ENCODE measurements around the gene GRIN1. TPM values are rescaled to one million over a fixed set of nuclear protein-coding genes. Genes with fewer than 3 reads are reported as not detected.

The GRIN1 gene
- total RNA-seq, 1 experiment from 2014 or later = 0.52 TPM

- intact Hi-C loops (cut with micrococcal nuclease; ENCODE audit: unreplicated experiment) = no loop called here
- Histone ChIP-seq H3K4me3 (ENCODE audit: low read depth, low read length, poor library complexity, severe bottlenecking) (no peak overlapping the region), H3K36me3 (ENCODE audit: insufficient read depth, low read length, poor library complexity, severe bottlenecking) (peaks cover 36% of the 10 kb centered on the region), H3K27ac (ENCODE audit: low read depth, low read length, poor library complexity, severe bottlenecking) (no peak overlapping the region), H3K9me3 (ENCODE audit: low read depth, low read length, poor library complexity, severe bottlenecking) (no peaks in the 10 kb centered on the region), H3K27me3 (replicated peaks; ENCODE audit: insufficient read depth, low read depth, low read length, poor library complexity) (no peaks in the 10 kb centered on the region), H3K4me1 (ENCODE audit: insufficient read depth, low read length, poor library complexity, severe bottlenecking) (no peaks in the 10 kb centered on the region)
- no peak for TF ChIP-seq EZH2 (IDR thresholded peaks at IDR 0.05; ENCODE audit: borderline replicate concordance, low read depth, low read length, poor library complexity, severe bottlenecking)
- TF ChIP-seq, protein P1, sequence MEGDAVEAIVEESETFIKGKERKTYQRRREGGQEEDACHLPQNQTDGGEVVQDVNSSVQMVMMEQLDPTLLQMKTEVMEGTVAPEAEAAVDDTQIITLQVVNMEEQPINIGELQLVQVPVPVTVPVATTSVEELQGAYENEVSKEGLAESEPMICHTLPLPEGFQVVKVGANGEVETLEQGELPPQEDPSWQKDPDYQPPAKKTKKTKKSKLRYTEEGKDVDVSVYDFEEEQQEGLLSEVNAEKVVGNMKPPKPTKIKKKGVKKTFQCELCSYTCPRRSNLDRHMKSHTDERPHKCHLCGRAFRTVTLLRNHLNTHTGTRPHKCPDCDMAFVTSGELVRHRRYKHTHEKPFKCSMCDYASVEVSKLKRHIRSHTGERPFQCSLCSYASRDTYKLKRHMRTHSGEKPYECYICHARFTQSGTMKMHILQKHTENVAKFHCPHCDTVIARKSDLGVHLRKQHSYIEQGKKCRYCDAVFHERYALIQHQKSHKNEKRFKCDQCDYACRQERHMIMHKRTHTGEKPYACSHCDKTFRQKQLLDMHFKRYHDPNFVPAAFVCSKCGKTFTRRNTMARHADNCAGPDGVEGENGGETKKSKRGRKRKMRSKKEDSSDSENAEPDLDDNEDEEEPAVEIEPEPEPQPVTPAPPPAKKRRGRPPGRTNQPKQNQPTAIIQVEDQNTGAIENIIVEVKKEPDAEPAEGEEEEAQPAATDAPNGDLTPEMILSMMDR (conservative IDR thresholded peaks at IDR 0.05; ENCODE audit: low read depth, low read length) = no peak
- POLR2A ChIA-PET (ENCODE audit: low non-redundant PET) = no interaction called here
- CTCF ChIA-PET = no interaction called here
- no TSS peak for BruUV-seq (replicated peaks)
- no peak for DNase-seq (ENCODE audit: low spot score)
These were observed 29.5 kb upstream of the GRIN1 start for GRCh38 chr9:137109250-137110146.

- H3K27ac ChIP-seq (ENCODE audit: low read depth, low read length, poor library complexity, severe bottlenecking) = no peak overlapping the region
- peaks cover 36% of the 10 kb centered on the region for H3K36me3 ChIP-seq (ENCODE audit: insufficient read depth, low read length, poor library complexity, severe bottlenecking)
- H3K4me1 ChIP-seq (ENCODE audit: insufficient read depth, low read length, poor library complexity, severe bottlenecking) = peaks cover 7% of the 10 kb centered on the region
- no TSS peak for BruUV-seq (replicated peaks)
- POLR2A ChIA-PET (ENCODE audit: low non-redundant PET) = no interaction called here
- H3K4me3 ChIP-seq (ENCODE audit: low read depth, low read length, poor library complexity, severe bottlenecking) = no peak overlapping the region
- CTCF ChIA-PET = no interaction called here
- TF ChIP-seq, protein P1 (conservative IDR thresholded peaks at IDR 0.05; ENCODE audit: low read depth, low read length) = no peak
- no peak for TF ChIP-seq EZH2 (IDR thresholded peaks at IDR 0.05; ENCODE audit: borderline replicate concordance, low read depth, low read length, poor library complexity, severe bottlenecking)
- H3K27me3 ChIP-seq (replicated peaks; ENCODE audit: insufficient read depth, low read depth, low read length, poor library complexity) = no peaks in the 10 kb centered on the region
- no peak for DNase-seq (ENCODE audit: low spot score)
- intact Hi-C loops (cut with micrococcal nuclease; ENCODE audit: unreplicated experiment) = no loop called here
- no peaks in the 10 kb centered on the region for H3K9me3 ChIP-seq (ENCODE audit: low read depth, low read length, poor library complexity, severe bottlenecking)
These were observed 28.6 kb upstream of the GRIN1 start for GRCh38 chr9:137110147-137110910.

DNA sequence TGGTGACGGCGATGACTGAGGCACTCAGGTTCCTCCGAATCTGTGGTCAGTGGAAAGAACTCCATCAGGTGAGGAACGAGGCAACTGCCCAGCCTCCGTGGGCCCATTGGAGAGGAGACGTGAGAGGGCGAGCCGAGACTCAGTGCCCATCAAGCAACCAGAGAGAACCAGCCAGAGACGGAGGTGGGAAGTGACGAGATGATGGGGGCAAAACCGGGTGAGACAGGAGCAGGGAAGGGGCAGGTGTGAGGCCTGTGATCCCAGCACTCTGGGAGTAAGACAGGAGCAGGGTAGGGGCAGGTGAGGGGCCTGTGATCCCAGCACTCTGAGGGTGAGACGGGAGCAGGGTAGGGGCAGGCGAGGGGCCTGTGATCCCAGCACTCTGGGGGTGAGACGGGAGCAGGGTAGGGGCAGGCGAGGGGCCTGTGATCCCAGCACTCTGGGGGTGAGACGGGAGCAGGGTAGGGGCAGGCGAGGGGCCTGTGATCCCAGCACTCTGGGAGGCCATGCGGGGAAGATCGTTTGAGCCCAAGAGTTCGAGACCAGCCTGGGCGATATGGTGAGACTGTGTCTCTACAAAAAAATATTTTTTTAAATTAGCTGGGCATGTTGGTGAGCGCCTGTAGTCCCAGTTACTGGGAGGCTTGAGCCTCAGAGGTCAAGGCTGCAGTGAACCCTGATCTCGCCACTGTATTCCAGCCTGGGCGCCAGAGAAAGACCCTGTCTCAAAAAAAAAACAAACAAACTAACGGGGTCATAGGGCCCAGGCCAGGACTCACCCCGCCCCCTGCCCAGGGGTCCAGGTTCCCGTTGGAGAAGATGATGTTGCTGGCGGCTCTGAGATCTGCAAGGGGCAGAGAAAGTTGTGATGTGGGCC, 27.8 kb upstream of the GRIN1 start:
- peaks cover 36% of the 10 kb centered on the region for H3K36me3 ChIP-seq (ENCODE audit: insufficient read depth, low read length, poor library complexity, severe bottlenecking)

More for the DNA sequence above, 27.8 kb upstream of the GRIN1 start:
- TF ChIP-seq EZH2 (IDR thresholded peaks at IDR 0.05; ENCODE audit: borderline replicate concordance, low read depth, low read length, poor library complexity, severe bottlenecking) = no peak
- TF ChIP-seq, protein P1 (conservative IDR thresholded peaks at IDR 0.05; ENCODE audit: low read depth, low read length) = no peak
- peaks cover 7% of the 10 kb centered on the region for H3K4me1 ChIP-seq (ENCODE audit: insufficient read depth, low read length, poor library complexity, severe bottlenecking)
- no peak overlapping the region for H3K27ac ChIP-seq (ENCODE audit: low read depth, low read length, poor library complexity, severe bottlenecking)
- no peaks in the 10 kb centered on the region for H3K9me3 ChIP-seq (ENCODE audit: low read depth, low read length, poor library complexity, severe bottlenecking)
- POLR2A ChIA-PET (ENCODE audit: low non-redundant PET) = no interaction called here
- no peak for DNase-seq (ENCODE audit: low spot score)
- no peak overlapping the region for H3K4me3 ChIP-seq (ENCODE audit: low read depth, low read length, poor library complexity, severe bottlenecking)
- no TSS peak for BruUV-seq (replicated peaks)
- H3K27me3 ChIP-seq (replicated peaks; ENCODE audit: insufficient read depth, low read depth, low read length, poor library complexity) = no peaks in the 10 kb centered on the region
- intact Hi-C loops (cut with micrococcal nuclease; ENCODE audit: unreplicated experiment) = no loop called here
- CTCF ChIA-PET = no interaction called here

All from A673 (cell line).